Loucy (cell line): Measurements from ENCODE around the gene CPLANE1.
"Not testable (repeated sequence)": the region's sequence is repeated elsewhere in the genome, so short reads cannot be mapped to it uniquely, and the experiment has no call there.

Source experiments
- H2AFZ ChIP-seq: fragments of 200-600 bp; sonication (generic); 2 replicates; pipeline ENCODE4 v1.6.0; 2016; ENCODE audit warnings: antibody characterized with exemption, mild to moderate bottlenecking, low read length, moderate library complexity
- H3F3A ChIP-seq: fragments of 200-600 bp; 2 replicates; pipeline ENCODE4 v1.6.0; 2016; ENCODE audit warnings: antibody characterized with exemption, low read depth, mild to moderate bottlenecking
- H3K27me3 ChIP-seq: fragments of 200-600 bp; sonication (generic); 2 replicates; pipeline ENCODE4 v1.6.1; 2014; ENCODE audit warnings: low read length, mild to moderate bottlenecking; ENCODE audit not compliant: insufficient read depth, poor library complexity, severe bottlenecking
- H3K36me3 ChIP-seq: fragments of 200-600 bp; sonication (generic); 2 replicates; pipeline ENCODE4 v1.6.1; 2016; ENCODE audit warnings: low read length; ENCODE audit not compliant: insufficient read depth
- H3K4me1 ChIP-seq: fragments of 200-600 bp; sonication (generic); 2 replicates; pipeline ENCODE4 v1.5.1; 2014; ENCODE audit warnings: low read length, mild to moderate bottlenecking; ENCODE audit not compliant: insufficient read depth, poor library complexity, severe bottlenecking
- H3K4me2 ChIP-seq: fragments of 200-600 bp; sonication (generic); 2 replicates; pipeline ENCODE4 v1.6.0; 2014; ENCODE audit warnings: antibody characterized with exemption, low read length, low read depth, mild to moderate bottlenecking; ENCODE audit not compliant: poor library complexity, severe bottlenecking
- H3K4me3 ChIP-seq: fragments of 200-600 bp; sonication (generic); 2 replicates; pipeline ENCODE4 v1.5.1; 2014; ENCODE audit warnings: low read length, mild to moderate bottlenecking, mixed read lengths; ENCODE audit not compliant: poor library complexity, severe bottlenecking
- H3K79me2 ChIP-seq: fragments of 200-600 bp; sonication (generic); 2 replicates; pipeline ENCODE4 v1.6.1; 2014; ENCODE audit warnings: low read length; ENCODE audit not compliant: insufficient read depth
- H3K9ac ChIP-seq: fragments of 200-600 bp; sonication (generic); 2 replicates; pipeline ENCODE4 v1.6.0; 2014; ENCODE audit warnings: mild to moderate bottlenecking, low read depth, low read length, moderate library complexity; ENCODE audit not compliant: poor library complexity, severe bottlenecking
- H3K9me2 ChIP-seq: fragments of 200-600 bp; sonication (generic); replicated peaks from 2 replicates; pipeline ENCODE4 v1.6.1; 2016; ENCODE audit warnings: low read depth, low read length, mixed read lengths
- H3K9me3 ChIP-seq: fragments of 200-600 bp; sonication (generic); 2 replicates; pipeline ENCODE4 v1.6.1; 2014; ENCODE audit warnings: mild to moderate bottlenecking, antibody characterized with exemption, low read length, low read depth; ENCODE audit not compliant: insufficient read depth
- H4K20me1 ChIP-seq: fragments of 200-600 bp; sonication (generic); 2 replicates; pipeline ENCODE4 v1.6.0; 2014; ENCODE audit warnings: antibody characterized with exemption, low read length, mild to moderate bottlenecking; ENCODE audit not compliant: insufficient read depth, poor library complexity, severe bottlenecking
- CTCF ChIP-seq: fragments of 200-600 bp; sonication (generic); conservative IDR thresholded peaks from 2 replicates; pipeline ENCODE4 v1.5.1; 2014; ENCODE audit warnings: mild to moderate bottlenecking, antibody characterized with exemption, low read length
- EZH2phosphoT487 ChIP-seq: fragments of 200-600 bp; IDR thresholded peaks from 2 replicates; pipeline ENCODE4 v1.6.1; 2018; ENCODE audit warnings: antibody characterized with exemption, mild to moderate bottlenecking, moderate library complexity, borderline replicate concordance

The CPLANE1 gene

GRCh38 chr5:37103302-37103701 lies 145.9 kb downstream of the CPLANE1 start:
- H3K9me2 ChIP-seq = no peaks in the 10 kb centered on the region

GRCh38 chr5:37099267-37099666 lies 149.9 kb downstream of the CPLANE1 start:
- H2AFZ ChIP-seq, H3K36me3 ChIP-seq, H3K27me3 ChIP-seq, H4K20me1 ChIP-seq, H3K9ac ChIP-seq, H3K79me2 ChIP-seq, H3K4me1 ChIP-seq, H3K4me2 ChIP-seq, H3K4me3 ChIP-seq, H3K9me3 ChIP-seq, H3K9me2 ChIP-seq, H3F3A ChIP-seq: not testable (repeated sequence)

More at GRCh38 chr5:37103302-37103701, 145.9 kb downstream of the CPLANE1 start:
- Histone ChIP-seq H3K4me2 (no peak overlapping the region), H3K27me3 (no peaks in the 10 kb centered on the region), H3K79me2 (no peaks in the 10 kb centered on the region), H3K9ac (no peak overlapping the region), H3K9me3 (no peaks in the 10 kb centered on the region), H3F3A (no peaks in the 10 kb centered on the region), H2AFZ (no peak overlapping the region), H4K20me1 (no peaks in the 10 kb centered on the region), H3K4me3 (no peak overlapping the region), H3K36me3 (no peaks in the 10 kb centered on the region), H3K4me1 (peaks cover 8% of the 10 kb centered on the region)
- no peak for TF ChIP-seq EZH2phosphoT487

- not testable (repeated sequence) for H3K9ac ChIP-seq, H3K9me3 ChIP-seq, H2AFZ ChIP-seq, H3K79me2 ChIP-seq, H3K27me3 ChIP-seq, H3K4me3 ChIP-seq, H3K36me3 ChIP-seq, H3K4me2 ChIP-seq, H3K9me2 ChIP-seq, H3F3A ChIP-seq, H3K4me1 ChIP-seq, H4K20me1 ChIP-seq
Measured at GRCh38 chr5:37093795-37094194, 155.4 kb downstream of the CPLANE1 start.

- Histone ChIP-seq H3F3A (no peaks in the 10 kb centered on the region), H4K20me1 (no peaks in the 10 kb centered on the region), H2AFZ (no peak overlapping the region), H3K27me3 (no peaks in the 10 kb centered on the region), H3K36me3 (no peaks in the 10 kb centered on the region), H3K4me3 (no peak overlapping the region), H3K79me2 (no peaks in the 10 kb centered on the region), H3K9me3 (no peaks in the 10 kb centered on the region; the same call in 1 of the 2 replicates), H3K9ac (no peak overlapping the region), H3K9me2 (no peaks in the 10 kb centered on the region), H3K4me1 (no peaks in the 10 kb centered on the region), H3K4me2 (no peak overlapping the region)
- no peak for TF ChIP-seq EZH2phosphoT487
Measured at GRCh38 chr5:37090781-37091180, 158.4 kb downstream of the CPLANE1 start.

- TF ChIP-seq EZH2phosphoT487 (no peak), CTCF (no peak)
- Histone ChIP-seq H3K9ac (no peak overlapping the region), H4K20me1 (no peaks in the 10 kb centered on the region)
Measured at GRCh38 chr5:37090123-37090726, 159.0 kb downstream of the CPLANE1 start.

More at GRCh38 chr5:37090123-37090726, 159.0 kb downstream of the CPLANE1 start:
- Histone ChIP-seq H2AFZ (no peak overlapping the region), H3K27me3 (no peaks in the 10 kb centered on the region), H3K4me2 (no peak overlapping the region), H3K9me2 (no peaks in the 10 kb centered on the region), H3K79me2 (no peaks in the 10 kb centered on the region), H3K4me1 (no peaks in the 10 kb centered on the region), H3K4me3 (no peak overlapping the region), H3F3A (no peaks in the 10 kb centered on the region), H3K36me3 (no peaks in the 10 kb centered on the region), H3K9me3 (no peaks in the 10 kb centered on the region; the same call in 1 of the 2 replicates)
